Measurements from ENCODE around the gene VRTN. TPM values are rescaled to one million over a fixed set of nuclear protein-coding genes. Genes with fewer than 3 reads are reported as not detected.
"Not testable (repeated sequence)": the region's sequence is repeated elsewhere in the genome, so short reads cannot be mapped to it uniquely, and the experiment has no call there.

The VRTN gene
- total RNA-seq, 1 donor from 2014 or later: not detected

DNA sequence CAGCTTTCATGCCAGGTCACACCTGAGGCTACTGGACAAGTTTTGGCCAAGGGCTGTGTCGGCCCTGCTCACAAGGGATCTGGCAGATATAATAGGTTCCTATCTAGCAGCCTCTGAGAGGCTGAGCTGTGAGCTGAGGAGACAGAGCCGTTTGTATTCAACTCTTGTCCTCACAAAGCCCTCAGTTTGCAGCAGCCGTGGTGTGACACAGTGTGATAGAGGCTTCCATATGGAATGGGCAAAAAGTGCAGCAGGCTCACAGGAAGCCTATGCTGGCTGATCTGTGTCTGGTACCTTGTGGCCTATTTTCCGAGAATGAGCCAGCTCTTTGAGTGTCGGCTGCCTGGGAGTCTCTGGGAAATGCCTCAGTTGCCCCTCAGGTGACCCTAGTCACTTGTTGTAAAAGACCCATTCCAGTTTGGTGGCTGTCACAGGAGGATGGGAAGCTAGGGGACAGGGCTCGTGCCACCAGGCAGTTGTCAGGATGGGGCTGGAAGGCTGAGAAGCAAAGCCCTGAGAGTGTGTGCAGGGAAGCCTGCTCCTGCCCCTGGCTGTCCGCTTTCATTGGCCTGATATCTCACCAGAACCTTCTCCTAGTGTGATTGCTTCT lies 16.1 kb downstream of the VRTN start:
- Histone ChIP-seq H3K36me3 (ENCODE audit: control insufficient read depth in 3 of 3, insufficient read depth in 3 of 3, low read length in 3 of 3) (no peaks in the 10 kb centered on the region), H3K4me3 (ENCODE audit: low read length in 3 of 3) (no peak overlapping the region), H3K4me1 (ENCODE audit: control insufficient read depth in 3 of 3, insufficient read depth in 3 of 3, low read length in 3 of 3) (peaks cover 0 to 3% (median 0%) of the 10 kb centered on the region in 3 donors), H3K9me3 (ENCODE audit: control insufficient read depth in 3 of 3, low read length in 3 of 3) (no peaks in the 10 kb centered on the region), H3K27ac (ENCODE audit: low read depth, low read length) (no peak overlapping the region), H3K9ac (ENCODE audit: low read depth in 1 of 3, low read length in 3 of 3) (no peak overlapping the region), H3K27me3 (ENCODE audit: control insufficient read depth in 3 of 3, insufficient read depth in 3 of 3, low read length in 3 of 3) (peaks cover 0 to 4% (median 2%) of the 10 kb centered on the region in 3 donors)

GRCh38 chr14:74368026-74368425 lies 19.8 kb downstream of the VRTN start:
- H3K9me3 ChIP-seq (ENCODE audit: control insufficient read depth in 3 of 3, low read length in 3 of 3): no peaks in the 10 kb centered on the region
- peaks cover 0 to 4% (median 2%) of the 10 kb centered on the region in 3 donors for H3K27me3 ChIP-seq (ENCODE audit: control insufficient read depth in 3 of 3, insufficient read depth in 3 of 3, low read length in 3 of 3)
- no peaks in the 10 kb centered on the region for H3K4me1 ChIP-seq (ENCODE audit: control insufficient read depth in 3 of 3, insufficient read depth in 3 of 3, low read length in 3 of 3)
- no peaks in the 10 kb centered on the region for H3K36me3 ChIP-seq (ENCODE audit: control insufficient read depth in 3 of 3, insufficient read depth in 3 of 3, low read length in 3 of 3)
- H3K9ac ChIP-seq (ENCODE audit: low read depth in 1 of 3, low read length in 3 of 3): no peak overlapping the region
- H3K4me3 ChIP-seq (ENCODE audit: low read length in 3 of 3): no peak overlapping the region
- no peak overlapping the region for H3K27ac ChIP-seq (ENCODE audit: low read depth, low read length)

DNA sequence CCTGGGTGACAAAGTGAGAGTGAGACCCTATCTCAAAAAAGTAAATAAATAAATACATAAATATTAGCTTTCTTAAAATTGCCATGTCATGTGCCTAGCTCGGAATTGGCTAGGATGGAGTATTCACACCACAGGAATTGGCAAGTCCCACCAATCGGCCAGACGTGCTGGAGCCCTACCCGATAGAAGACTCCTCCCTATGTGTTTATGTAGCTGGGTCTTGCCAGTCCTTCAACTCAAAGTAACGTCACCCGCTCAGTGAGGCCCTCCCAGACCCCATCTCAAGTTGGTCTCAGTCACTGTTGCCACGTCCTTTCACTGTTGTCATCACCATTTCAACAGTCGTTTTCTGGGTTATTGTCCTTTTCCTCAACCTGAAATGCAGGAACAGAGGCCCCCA lies 20.2 kb downstream of the VRTN start:
- no peak overlapping the region for H3K4me3 ChIP-seq (ENCODE audit: low read length in 3 of 3)
- H3K27ac ChIP-seq (ENCODE audit: low read depth, low read length): no peak overlapping the region
- H3K27me3 ChIP-seq (ENCODE audit: control insufficient read depth in 3 of 3, insufficient read depth in 3 of 3, low read length in 3 of 3): peaks cover 0 to 4% (median 2%) of the 10 kb centered on the region in 3 donors
- no peaks in the 10 kb centered on the region for H3K4me1 ChIP-seq (ENCODE audit: control insufficient read depth in 3 of 3, insufficient read depth in 3 of 3, low read length in 3 of 3)
- H3K9ac ChIP-seq (ENCODE audit: low read depth in 1 of 3, low read length in 3 of 3): no peak overlapping the region
- H3K9me3 ChIP-seq (ENCODE audit: control insufficient read depth in 3 of 3, low read length in 3 of 3): no peaks in the 10 kb centered on the region
- no peaks in the 10 kb centered on the region for H3K36me3 ChIP-seq (ENCODE audit: control insufficient read depth in 3 of 3, insufficient read depth in 3 of 3, low read length in 3 of 3)

GRCh38 chr14:74377976-74378690 lies 29.9 kb downstream of the VRTN start:
- no peak overlapping the region for H3K9ac ChIP-seq (ENCODE audit: low read depth in 1 of 3, low read length in 3 of 3)

DNA sequence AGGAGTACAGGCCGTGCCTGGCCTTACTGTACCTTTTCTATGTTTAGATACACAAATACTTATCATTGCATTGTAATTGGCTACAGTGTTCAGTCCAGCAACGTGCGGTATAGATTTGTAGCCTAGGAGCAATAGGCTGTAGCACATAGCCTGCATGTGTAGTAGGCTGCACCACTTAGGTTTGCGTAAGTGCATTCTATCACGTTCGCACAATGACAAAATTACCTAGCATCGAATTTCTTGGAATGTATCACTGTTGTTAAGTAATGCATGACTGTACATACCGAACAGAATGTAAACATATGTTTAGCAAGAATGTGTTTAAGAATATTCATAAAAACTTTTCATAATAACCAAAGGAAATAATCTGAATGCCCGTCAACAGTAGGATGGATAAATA lies 31.9 kb downstream of the VRTN start:
- Histone ChIP-seq H3K27me3 (ENCODE audit: control insufficient read depth in 3 of 3, insufficient read depth in 3 of 3, low read length in 3 of 3) (no peaks in the 10 kb centered on the region), H3K36me3 (ENCODE audit: control insufficient read depth in 3 of 3, insufficient read depth in 3 of 3, low read length in 3 of 3) (no peaks in the 10 kb centered on the region), H3K27ac (ENCODE audit: low read depth, low read length) (no peak overlapping the region), H3K4me1 (ENCODE audit: control insufficient read depth in 3 of 3, insufficient read depth in 3 of 3, low read length in 3 of 3) (no peaks in the 10 kb centered on the region), H3K9me3 (ENCODE audit: control insufficient read depth in 3 of 3, low read length in 3 of 3) (no peaks in the 10 kb centered on the region), H3K9ac (ENCODE audit: low read depth in 1 of 3, low read length in 3 of 3) (no peak overlapping the region), H3K4me3 (ENCODE audit: low read length in 3 of 3) (no peak overlapping the region)

More at GRCh38 chr14:74377976-74378690, 29.9 kb downstream of the VRTN start:
- Histone ChIP-seq H3K36me3 (ENCODE audit: control insufficient read depth in 3 of 3, insufficient read depth in 3 of 3, low read length in 3 of 3) (no peaks in the 10 kb centered on the region), H3K4me3 (ENCODE audit: low read length in 3 of 3) (no peak overlapping the region), H3K4me1 (ENCODE audit: control insufficient read depth in 3 of 3, insufficient read depth in 3 of 3, low read length in 3 of 3) (no peaks in the 10 kb centered on the region), H3K9me3 (ENCODE audit: control insufficient read depth in 3 of 3, low read length in 3 of 3) (no peaks in the 10 kb centered on the region), H3K27ac (ENCODE audit: low read depth, low read length) (no peak overlapping the region), H3K27me3 (ENCODE audit: control insufficient read depth in 3 of 3, insufficient read depth in 3 of 3, low read length in 3 of 3) (no peaks in the 10 kb centered on the region)

DNA sequence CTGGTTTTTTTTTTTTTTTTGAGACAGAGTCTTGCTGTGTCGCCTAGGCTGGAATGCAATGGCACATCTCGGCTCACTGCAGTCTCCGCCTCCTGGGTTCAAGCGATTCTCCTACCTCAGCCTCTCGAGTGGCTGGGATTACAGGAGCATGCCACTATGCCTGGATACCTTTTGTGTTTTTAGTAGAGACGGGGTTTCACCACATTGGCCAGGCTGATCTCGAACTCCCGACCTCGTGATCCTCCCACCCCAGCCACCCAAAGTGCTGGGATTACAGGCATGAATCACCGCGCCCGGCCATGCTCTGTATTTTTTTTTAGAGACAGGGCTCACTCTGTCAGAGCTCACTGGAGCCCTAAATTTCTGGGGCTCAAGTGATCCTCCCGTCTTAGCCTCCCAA lies 32.6 kb downstream of the VRTN start:
- Histone ChIP-seq H3K36me3 (ENCODE audit: control insufficient read depth in 3 of 3, insufficient read depth in 3 of 3, low read length in 3 of 3) (no peaks in the 10 kb centered on the region), H3K4me1 (ENCODE audit: control insufficient read depth in 3 of 3, insufficient read depth in 3 of 3, low read length in 3 of 3) (no peaks in the 10 kb centered on the region), H3K9ac (ENCODE audit: low read depth in 1 of 3, low read length in 3 of 3) (no peak overlapping the region), H3K27ac (ENCODE audit: low read depth, low read length) (no peak overlapping the region), H3K9me3 (ENCODE audit: control insufficient read depth in 3 of 3, low read length in 3 of 3) (no peaks in the 10 kb centered on the region), H3K27me3 (ENCODE audit: control insufficient read depth in 3 of 3, insufficient read depth in 3 of 3, low read length in 3 of 3) (no peaks in the 10 kb centered on the region), H3K4me3 (ENCODE audit: low read length in 3 of 3) (no peak overlapping the region)

DNA sequence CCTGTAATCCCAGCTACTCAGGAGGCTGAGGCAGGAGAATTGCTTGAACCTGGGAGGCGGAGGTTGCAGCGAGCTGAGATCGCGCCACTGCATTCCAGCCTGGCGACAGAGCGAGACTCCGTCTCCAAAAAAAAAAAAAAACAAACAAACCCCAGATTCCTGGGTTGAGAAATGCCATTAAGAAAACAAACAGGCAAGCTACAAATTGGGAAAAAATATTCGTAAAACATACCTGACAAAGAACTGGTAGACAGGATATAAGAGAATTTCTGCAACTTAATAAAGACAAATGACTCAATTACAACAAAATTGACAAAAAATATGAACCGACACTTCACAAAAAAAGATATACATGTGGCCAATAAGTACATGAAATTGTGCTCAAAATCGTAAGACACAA lies 33.3 kb downstream of the VRTN start:
- not testable (repeated sequence) for H3K4me1 ChIP-seq (ENCODE audit: control insufficient read depth in 3 of 3, insufficient read depth in 3 of 3, low read length in 3 of 3); H3K27ac ChIP-seq (ENCODE audit: low read depth, low read length); H3K27me3 ChIP-seq (ENCODE audit: control insufficient read depth in 3 of 3, insufficient read depth in 3 of 3, low read length in 3 of 3); H3K36me3 ChIP-seq (ENCODE audit: control insufficient read depth in 3 of 3, insufficient read depth in 3 of 3, low read length in 3 of 3); H3K9me3 ChIP-seq (ENCODE audit: control insufficient read depth in 3 of 3, low read length in 3 of 3); H3K4me3 ChIP-seq (ENCODE audit: low read length in 3 of 3); H3K9ac ChIP-seq (ENCODE audit: low read depth in 1 of 3, low read length in 3 of 3)

GRCh38 chr14:74382231-74382630 lies 34.0 kb downstream of the VRTN start:
- Histone ChIP-seq H3K4me1 (ENCODE audit: control insufficient read depth in 3 of 3, insufficient read depth in 3 of 3, low read length in 3 of 3) (no peaks in the 10 kb centered on the region), H3K9me3 (ENCODE audit: control insufficient read depth in 3 of 3, low read length in 3 of 3) (no peaks in the 10 kb centered on the region), H3K27ac (ENCODE audit: low read depth, low read length) (no peak overlapping the region), H3K4me3 (ENCODE audit: low read length in 3 of 3) (no peak overlapping the region), H3K27me3 (ENCODE audit: control insufficient read depth in 3 of 3, insufficient read depth in 3 of 3, low read length in 3 of 3) (no peaks in the 10 kb centered on the region), H3K9ac (ENCODE audit: low read depth in 1 of 3, low read length in 3 of 3) (no peak overlapping the region), H3K36me3 (ENCODE audit: control insufficient read depth in 3 of 3, insufficient read depth in 3 of 3, low read length in 3 of 3) (no peaks in the 10 kb centered on the region)

- Histone ChIP-seq H3K9me3 (ENCODE audit: control insufficient read depth in 3 of 3, low read length in 3 of 3) (no peaks in the 10 kb centered on the region), H3K27me3 (ENCODE audit: control insufficient read depth in 3 of 3, insufficient read depth in 3 of 3, low read length in 3 of 3) (peaks cover 0 to 7% (median 0%) of the 10 kb centered on the region in 3 donors), H3K4me3 (ENCODE audit: low read length in 3 of 3) (no peak overlapping the region), H3K4me1 (ENCODE audit: control insufficient read depth in 3 of 3, insufficient read depth in 3 of 3, low read length in 3 of 3) (no peaks in the 10 kb centered on the region), H3K36me3 (ENCODE audit: control insufficient read depth in 3 of 3, insufficient read depth in 3 of 3, low read length in 3 of 3) (no peaks in the 10 kb centered on the region), H3K27ac (ENCODE audit: low read depth, low read length) (no peak overlapping the region), H3K9ac (ENCODE audit: low read depth in 1 of 3, low read length in 3 of 3) (no peak overlapping the region)
Observed at GRCh38 chr14:74389980-74390379, 41.7 kb downstream of the VRTN start.

DNA sequence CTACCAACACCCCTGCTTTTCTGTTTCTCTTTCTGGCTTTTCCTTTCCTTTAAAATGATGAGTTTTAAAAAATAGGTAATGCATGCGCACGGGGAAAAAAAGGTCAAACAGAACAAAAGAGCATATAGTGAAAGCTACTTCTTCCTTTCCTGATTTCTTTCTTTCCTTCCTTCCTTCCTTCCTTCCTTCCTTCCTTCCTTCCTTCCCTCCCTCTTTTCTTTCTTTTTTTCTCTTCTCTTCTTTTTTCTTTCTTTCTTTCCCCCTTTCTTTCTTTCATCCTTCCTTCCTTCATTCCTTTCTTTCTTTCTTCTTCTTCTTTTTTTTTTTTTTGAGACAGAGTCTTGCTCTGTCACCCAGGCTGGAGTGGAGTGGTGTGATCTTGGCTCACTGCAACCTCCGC lies 42.2 kb downstream of the VRTN start:
- not testable (repeated sequence) for H3K4me1 ChIP-seq (ENCODE audit: control insufficient read depth in 3 of 3, insufficient read depth in 3 of 3, low read length in 3 of 3); H3K9ac ChIP-seq (ENCODE audit: low read depth in 1 of 3, low read length in 3 of 3); H3K4me3 ChIP-seq (ENCODE audit: low read length in 3 of 3); H3K36me3 ChIP-seq (ENCODE audit: control insufficient read depth in 3 of 3, insufficient read depth in 3 of 3, low read length in 3 of 3); H3K27me3 ChIP-seq (ENCODE audit: control insufficient read depth in 3 of 3, insufficient read depth in 3 of 3, low read length in 3 of 3); H3K9me3 ChIP-seq (ENCODE audit: control insufficient read depth in 3 of 3, low read length in 3 of 3); H3K27ac ChIP-seq (ENCODE audit: low read depth, low read length)
